ENCODE data around the gene TCF21.
"Not testable (repeated sequence)": the region's sequence is repeated elsewhere in the genome, so short reads cannot be mapped to it uniquely, and the experiment has no call there.

Gene TCF21

GRCh38 chr6:133890711-133891148 is 1.8 kb downstream of the TCF21 start:
- no peak for ATAC-seq

- ATAC-seq: peak in 1 of 2 donors; percentile 48
Measured at GRCh38 chr6:133891149-133891926, 2.4 kb downstream of the TCF21 start.

GRCh38 chr6:133891927-133892812 is 3.3 kb downstream of the TCF21 start:
- no peak for ATAC-seq

- no peak for ATAC-seq
Measured at GRCh38 chr6:133892813-133893691, 4.1 kb downstream of the TCF21 start.

GRCh38 chr6:133893946-133894345 is 5.0 kb downstream of the TCF21 start:
- no peak for ATAC-seq

- no peak for ATAC-seq
Measured at GRCh38 chr6:133894369-133894768, 5.5 kb downstream of the TCF21 start.

- no peak for ATAC-seq
Measured at GRCh38 chr6:133894795-133895358, 6.0 kb downstream of the TCF21 start.

GRCh38 chr6:133895573-133896343 is 6.8 kb downstream of the TCF21 start:
- no peak for ATAC-seq

GRCh38 chr6:133896344-133896721 is 7.4 kb downstream of the TCF21 start:
- no peak for ATAC-seq

- no peak for ATAC-seq
Measured at GRCh38 chr6:133898263-133898662, 9.3 kb downstream of the TCF21 start.

- ATAC-seq: no peak
Measured at GRCh38 chr6:133899556-133899955, 10.6 kb downstream of the TCF21 start.

- ATAC-seq: no peak
Measured at GRCh38 chr6:133903855-133904254, 14.9 kb downstream of the TCF21 start.

GRCh38 chr6:133906050-133906449 is 17.1 kb downstream of the TCF21 start:
- no peak for ATAC-seq

- peak; percentile 43 to 58 for ATAC-seq
Measured at GRCh38 chr6:133916650-133917151, 27.8 kb downstream of the TCF21 start.

- ATAC-seq: no peak
Measured at GRCh38 chr6:133917781-133918180, 28.9 kb downstream of the TCF21 start.

- no peak for ATAC-seq
Measured at GRCh38 chr6:133918208-133918930, 29.5 kb downstream of the TCF21 start.

GRCh38 chr6:133919362-133919761 is 30.4 kb downstream of the TCF21 start:
- no peak for ATAC-seq

- peak in 1 of 2 donors; percentile 25 for ATAC-seq
Measured at GRCh38 chr6:133921249-133921859, 32.4 kb downstream of the TCF21 start.

- ATAC-seq: peak; percentile 78 to 81
Measured at GRCh38 chr6:133923938-133924593, 35.2 kb downstream of the TCF21 start.

- not testable (repeated sequence) for ATAC-seq
Measured at GRCh38 chr6:133931221-133931620, 42.3 kb downstream of the TCF21 start.

All from activated CD4-positive, CD25-positive, alpha-beta regulatory T cell treated with anti-CD3 and anti-CD28 coated beads, Interleukin-2, amount 50 U/mL, for 24 hours (primary cell).